NOMO-1 (cell line): ENCODE measurements around the gene ARHGEF7.

Source experiments
- DNase-seq, 2 experiments: peaks; one replicate each; lab custom pipeline; 2025; ENCODE audit not compliant: unreplicated experiment in 2 of 2; lab: John Stamatoyannopoulos, UW

The ARHGEF7 gene

GRCh38 chr13:111099290-111099689, 15.8 kb upstream of the ARHGEF7 start:
- no peak for DNase-seq

GRCh38 chr13:111110054-111110453, 5.1 kb upstream of the ARHGEF7 start:
- no peak for DNase-seq

GRCh38 chr13:111111376-111111937, 3.7 kb upstream of the ARHGEF7 start:
- DNase-seq: no peak

DNA sequence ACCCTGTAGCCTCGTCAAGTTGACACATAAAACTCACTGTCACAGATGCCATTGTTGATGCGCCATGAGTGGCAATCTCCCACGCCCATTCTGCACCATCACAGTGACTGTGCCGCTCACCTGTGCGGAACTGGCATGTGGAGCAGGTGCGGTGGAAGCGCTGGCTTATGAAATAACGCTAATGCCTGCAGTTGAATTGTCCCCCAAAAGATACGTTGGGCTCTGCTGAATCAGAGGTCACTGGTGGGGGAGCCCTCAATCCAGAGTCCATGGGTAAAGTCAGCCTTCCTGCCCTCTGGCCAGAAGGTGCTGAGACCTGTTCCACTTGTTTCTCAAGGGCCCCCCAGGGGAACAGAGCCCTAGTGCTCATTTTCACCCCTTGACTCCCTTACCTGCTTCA, 2.9 kb upstream of the ARHGEF7 start:
- no peak for DNase-seq

DNA sequence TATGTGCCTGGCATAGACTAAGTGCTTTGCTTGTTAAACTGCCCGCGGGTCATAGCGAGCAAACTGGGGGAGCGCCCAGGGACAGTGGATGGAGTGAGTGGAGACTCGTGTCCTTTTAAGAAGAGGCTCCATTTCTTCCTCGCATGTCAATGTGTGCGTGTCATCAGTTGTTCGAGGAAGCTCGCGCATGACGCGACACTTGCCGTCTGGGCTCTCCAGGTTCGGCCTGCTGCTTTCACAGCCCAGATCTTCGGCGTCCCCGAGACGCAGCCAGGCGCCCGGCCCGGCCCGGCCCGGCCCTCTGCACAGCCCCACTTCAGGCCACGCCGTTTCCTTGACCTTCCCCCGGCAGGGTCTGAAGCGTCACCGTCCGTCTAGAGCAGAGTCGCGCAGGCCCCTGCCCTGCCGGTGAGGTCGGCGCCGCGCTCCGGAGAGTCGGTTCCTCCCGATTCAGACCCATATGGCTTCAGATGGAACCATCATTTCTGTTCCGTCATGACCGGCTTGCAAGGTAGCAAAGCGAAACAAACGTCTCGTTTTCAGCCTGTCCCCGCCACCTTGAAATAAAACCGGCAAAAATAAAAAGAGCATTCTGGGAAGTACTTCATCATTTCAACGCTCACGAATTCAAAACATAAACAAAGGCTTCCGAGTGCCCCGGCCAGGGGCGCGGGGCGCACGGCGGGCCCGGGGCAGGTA, 599 bp upstream of the ARHGEF7 start:
- DNase-seq: peak in 1 of 2 experiments; percentile 35

- no peak for DNase-seq
Measured at GRCh38 chr13:111115965-111116521, 933 bp downstream of the ARHGEF7 start.

- DNase-seq: peak in 1 of 2 experiments; percentile 2
Measured at GRCh38 chr13:111116856-111117255, 1.7 kb downstream of the ARHGEF7 start.

- no peak for DNase-seq
Measured at GRCh38 chr13:111117289-111117688, 2.2 kb downstream of the ARHGEF7 start.

- no peak for DNase-seq
Measured at GRCh38 chr13:111117961-111118360, 2.9 kb downstream of the ARHGEF7 start.

DNA sequence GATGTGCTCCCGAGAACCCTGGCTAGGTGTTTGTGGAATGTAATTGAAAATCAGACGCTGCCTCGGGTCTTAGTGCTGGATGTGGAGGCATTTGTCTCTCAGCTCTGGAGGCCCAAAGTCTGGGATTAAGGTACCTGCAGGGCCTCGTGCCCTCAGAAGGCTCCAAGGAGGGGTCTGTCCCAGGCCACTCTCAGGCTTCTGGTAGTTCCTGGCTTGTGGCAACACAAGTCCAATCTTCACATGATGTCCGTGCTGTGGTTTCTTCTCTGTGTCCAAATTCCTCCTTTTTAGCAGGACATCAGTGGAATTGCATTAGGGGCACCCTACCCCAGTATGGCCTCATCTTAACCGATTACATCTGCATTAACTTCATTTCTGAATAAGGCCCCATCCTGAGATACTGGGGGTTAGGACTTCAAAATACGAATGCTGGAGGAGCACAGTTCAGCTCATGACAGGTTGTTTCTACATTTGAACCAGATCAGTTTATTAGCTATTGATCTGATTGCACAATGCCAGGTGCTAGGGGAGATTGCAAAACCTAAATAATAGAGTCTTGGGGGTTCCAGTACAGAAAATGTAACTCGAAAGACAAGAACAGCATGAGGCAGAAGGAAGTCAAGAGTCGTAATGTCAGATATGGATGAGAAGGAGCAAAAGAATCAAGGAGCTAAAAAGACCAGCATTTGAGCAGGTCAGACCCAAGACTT, 3.9 kb downstream of the ARHGEF7 start:
- no peak for DNase-seq

GRCh38 chr13:111119966-111120365, 4.9 kb downstream of the ARHGEF7 start:
- DNase-seq: no peak

GRCh38 chr13:111120422-111120821, 5.3 kb downstream of the ARHGEF7 start:
- DNase-seq: no peak

- DNase-seq: no peak
Measured at GRCh38 chr13:111120913-111121312, 5.8 kb downstream of the ARHGEF7 start.

GRCh38 chr13:111121506-111121905, 6.4 kb downstream of the ARHGEF7 start:
- DNase-seq: no peak

- DNase-seq: no peak
Measured at GRCh38 chr13:111122056-111122455, 6.9 kb downstream of the ARHGEF7 start.

- DNase-seq: no peak
Measured at GRCh38 chr13:111122631-111123030, 7.5 kb downstream of the ARHGEF7 start.

DNA sequence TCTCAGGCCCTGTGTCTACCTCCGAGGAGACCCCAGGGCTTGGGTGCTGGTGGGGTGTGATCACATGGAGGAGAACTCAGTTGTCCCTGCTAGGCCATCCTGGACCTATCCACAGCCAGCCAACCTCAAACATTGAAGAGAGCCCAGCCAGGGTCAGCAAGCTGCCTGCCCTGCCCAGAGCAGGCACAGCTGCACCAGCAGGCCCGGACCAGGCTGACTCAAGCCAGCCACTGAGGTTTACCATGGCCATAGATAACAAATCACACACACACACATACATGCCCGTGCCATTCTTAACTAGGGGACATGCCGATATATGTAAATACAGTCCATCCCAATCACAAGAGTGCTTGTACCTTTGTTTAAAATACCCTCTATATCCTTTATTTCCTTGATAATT, 8.1 kb downstream of the ARHGEF7 start:
- DNase-seq: no peak

DNA sequence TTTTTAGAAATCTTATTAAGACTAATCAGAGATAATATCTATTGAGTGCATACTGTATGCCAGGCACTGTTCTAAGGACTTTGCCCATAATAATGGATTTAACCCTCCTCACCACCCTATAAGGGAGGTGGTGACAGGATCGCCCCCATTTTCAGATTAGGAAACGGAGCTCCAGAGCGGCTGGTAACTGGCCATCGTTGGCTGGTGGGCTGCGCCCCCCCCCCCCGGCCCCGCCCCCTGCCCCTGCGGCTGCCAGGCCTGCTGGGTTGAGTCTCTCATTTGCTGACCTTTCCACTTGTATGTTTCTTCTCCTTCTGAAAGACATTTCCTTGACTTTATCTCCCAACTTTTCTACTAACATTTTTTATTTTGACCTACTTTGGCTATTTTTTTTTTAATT, 8.5 kb downstream of the ARHGEF7 start:
- DNase-seq: no peak

GRCh38 chr13:111126509-111126908, 11.4 kb downstream of the ARHGEF7 start:
- no peak for DNase-seq

DNA sequence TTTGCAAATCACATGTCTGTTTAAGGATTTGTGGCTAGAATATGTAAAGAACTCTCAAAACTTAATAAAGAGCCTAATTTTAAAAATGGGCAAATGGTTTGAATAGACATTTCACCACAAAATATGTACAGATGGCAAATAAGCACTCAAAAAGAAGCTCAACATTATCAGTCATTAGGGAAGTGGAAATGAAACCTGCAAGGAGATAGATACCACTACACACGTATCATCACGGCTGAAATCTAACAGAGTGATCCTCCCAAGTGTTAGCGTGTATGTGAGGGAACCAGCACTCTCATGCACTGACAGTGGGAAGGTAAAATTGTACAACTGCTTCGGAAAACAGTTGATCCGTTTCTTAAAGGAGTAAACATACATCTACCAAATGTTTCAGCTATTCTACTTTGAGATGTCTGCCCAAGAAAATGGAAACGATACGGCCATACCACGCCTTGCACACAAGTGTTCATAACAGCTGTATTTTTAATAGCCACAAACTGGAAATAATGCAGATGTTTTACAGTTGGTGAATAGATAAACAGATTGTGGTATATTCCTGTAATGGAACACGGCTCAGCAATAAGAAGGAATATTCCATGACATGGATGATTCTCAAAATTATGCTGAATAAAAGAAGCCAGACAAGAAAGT, 14.5 kb downstream of the ARHGEF7 start:
- DNase-seq: peak; percentile 12 to 51

DNA sequence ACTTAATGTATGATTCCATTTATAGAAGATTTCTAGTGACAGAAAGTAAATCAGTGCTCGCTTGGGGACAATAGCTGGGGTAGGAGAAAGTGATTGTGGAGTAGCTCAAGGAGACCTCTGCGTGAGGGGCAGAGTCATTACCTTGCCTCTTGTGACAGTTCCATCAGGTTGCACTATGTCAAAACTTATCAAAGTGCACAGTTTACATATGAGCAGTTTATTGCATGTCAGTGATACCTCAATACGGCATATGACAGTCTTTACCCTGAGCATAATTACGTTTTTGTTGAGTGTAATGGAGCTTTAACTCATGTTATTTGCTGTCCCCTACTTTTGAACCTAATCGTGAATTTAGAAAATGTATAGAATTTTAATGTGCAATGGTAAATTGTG, 15.0 kb downstream of the ARHGEF7 start:
- no peak for DNase-seq
